GM12878 (cell line): ENCODE results near the gene CYP2A6.

ENCODE experiments used
- CBX5 ChIP-seq: sonication (generic); IDR thresholded peaks from 2 replicates; pipeline ENCODE4 v1.6.1; 2016; ENCODE audit warnings: low read depth, moderate library complexity, mild to moderate bottlenecking, inconsistent platforms
- EP300 ChIP-seq, 2 experiments: fragments of 150-350 bp in 1 of 2; IDR thresholded peaks; 2 replicates each; pipeline ENCODE4 v1.6.1; 2011 to 2012; ENCODE audit warnings: low read depth in 2 of 2, low read length in 2 of 2, borderline replicate concordance in 1 of 2, improper control_type of control experiment in 1 of 2, inconsistent platforms in 1 of 2; ENCODE audit not compliant: control insufficient read depth in 1 of 2
- MEF2A ChIP-seq: IDR thresholded peaks from 2 replicates; pipeline ENCODE4 v1.6.1; 2011; ENCODE audit warnings: low read depth, mild to moderate bottlenecking, low read length, moderate library complexity; ENCODE audit not compliant: insufficient read depth
- SIN3A ChIP-seq: IDR thresholded peaks from 2 replicates; pipeline ENCODE4 v1.6.1; 2012; ENCODE audit warnings: low read depth, low read length, improper control_type of control experiment
- SMARCA5 ChIP-seq: fragments of 450-650 bp; IDR thresholded peaks from 2 replicates; pipeline ENCODE4 v1.6.1; 2017; ENCODE audit warnings: mild to moderate bottlenecking
- SMC3 ChIP-seq: IDR thresholded peaks from 2 replicates; pipeline ENCODE4 v1.6.1; 2011; ENCODE audit warnings: low read length, improper control_type of control experiment, borderline replicate concordance
- TF ChIP-seq, protein P1 (sequence below): fragments of 450-650 bp; IDR thresholded peaks from 2 replicates; pipeline ENCODE4 v1.6.1; 2017; ENCODE audit warnings: antibody characterized with exemption, mild to moderate bottlenecking, moderate library complexity
- TF ChIP-seq, protein P2 (sequence below): IDR thresholded peaks from 2 replicates; pipeline ENCODE4 v1.6.1; 2012; ENCODE audit warnings: low read depth, low read length, improper control_type of control experiment
- TF ChIP-seq, protein P3 (sequence below), 3 experiments: IDR thresholded peaks in 2 of 3; conservative IDR thresholded peaks in 1 of 3; 2 replicates each; pipeline ENCODE4 v1.5.1; 2011; ENCODE audit warnings: low read depth in 3 of 3, low read length in 3 of 3, mild to moderate bottlenecking in 3 of 3, control low read depth in 2 of 3, moderate library complexity in 2 of 3, inconsistent platforms in 1 of 3, mixed read lengths in 1 of 3; ENCODE audit not compliant: control insufficient read depth in 2 of 3, insufficient read depth in 1 of 3; ENCODE audit errors: extremely low read depth in 1 of 3

DNA sequence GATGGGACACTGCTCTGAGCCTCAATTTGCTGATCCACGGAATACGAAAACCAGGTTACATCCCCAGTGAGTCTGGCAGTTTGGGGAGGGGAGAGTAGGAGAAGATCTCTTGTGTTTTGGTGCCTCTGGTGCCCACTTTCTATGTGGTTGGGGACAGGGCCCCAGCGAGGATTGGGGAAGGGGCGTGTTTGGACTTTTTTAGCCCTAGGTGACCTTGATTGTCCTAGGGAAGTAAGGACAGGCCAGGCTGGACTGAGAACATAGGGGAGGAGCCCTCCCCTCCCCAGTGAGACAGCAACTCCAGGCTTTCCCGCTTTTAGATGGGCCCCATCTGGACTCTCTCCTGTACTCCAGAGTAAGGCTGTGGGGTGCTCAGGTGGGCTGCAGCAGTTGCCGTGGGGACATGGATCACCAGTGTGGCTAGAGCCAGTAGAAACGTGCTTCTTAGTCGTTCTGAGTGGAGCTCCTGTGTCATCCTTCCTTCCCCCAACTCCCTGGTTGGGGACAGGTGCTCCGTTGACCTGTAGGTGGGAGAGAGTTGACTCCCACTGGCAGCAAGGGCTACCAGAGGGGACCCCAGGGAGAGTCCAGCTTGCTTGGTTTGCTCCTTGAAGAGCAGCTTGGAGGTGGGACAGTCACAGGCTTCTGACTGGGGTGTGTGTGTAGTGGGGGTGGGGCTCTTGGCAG, 46.9 kb downstream of the CYP2A6 start:
- TF ChIP-seq, protein P1, sequence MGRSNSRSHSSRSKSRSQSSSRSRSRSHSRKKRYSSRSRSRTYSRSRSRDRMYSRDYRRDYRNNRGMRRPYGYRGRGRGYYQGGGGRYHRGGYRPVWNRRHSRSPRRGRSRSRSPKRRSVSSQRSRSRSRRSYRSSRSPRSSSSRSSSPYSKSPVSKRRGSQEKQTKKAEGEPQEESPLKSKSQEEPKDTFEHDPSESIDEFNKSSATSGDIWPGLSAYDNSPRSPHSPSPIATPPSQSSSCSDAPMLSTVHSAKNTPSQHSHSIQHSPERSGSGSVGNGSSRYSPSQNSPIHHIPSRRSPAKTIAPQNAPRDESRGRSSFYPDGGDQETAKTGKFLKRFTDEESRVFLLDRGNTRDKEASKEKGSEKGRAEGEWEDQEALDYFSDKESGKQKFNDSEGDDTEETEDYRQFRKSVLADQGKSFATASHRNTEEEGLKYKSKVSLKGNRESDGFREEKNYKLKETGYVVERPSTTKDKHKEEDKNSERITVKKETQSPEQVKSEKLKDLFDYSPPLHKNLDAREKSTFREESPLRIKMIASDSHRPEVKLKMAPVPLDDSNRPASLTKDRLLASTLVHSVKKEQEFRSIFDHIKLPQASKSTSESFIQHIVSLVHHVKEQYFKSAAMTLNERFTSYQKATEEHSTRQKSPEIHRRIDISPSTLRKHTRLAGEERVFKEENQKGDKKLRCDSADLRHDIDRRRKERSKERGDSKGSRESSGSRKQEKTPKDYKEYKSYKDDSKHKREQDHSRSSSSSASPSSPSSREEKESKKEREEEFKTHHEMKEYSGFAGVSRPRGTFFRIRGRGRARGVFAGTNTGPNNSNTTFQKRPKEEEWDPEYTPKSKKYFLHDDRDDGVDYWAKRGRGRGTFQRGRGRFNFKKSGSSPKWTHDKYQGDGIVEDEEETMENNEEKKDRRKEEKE, result no peak
- TF ChIP-seq SMARCA5 (no peak), EP300 (IDR thresholded peaks at IDR 0.05; ENCODE audit: borderline replicate concordance in 1 of 2, control insufficient read depth in 1 of 2, low read depth in 2 of 2, low read length in 2 of 2) (no peak), CBX5 (no peak), SMC3 (no peak), SIN3A (no peak), MEF2A (no peak)
- TF ChIP-seq, protein P2, sequence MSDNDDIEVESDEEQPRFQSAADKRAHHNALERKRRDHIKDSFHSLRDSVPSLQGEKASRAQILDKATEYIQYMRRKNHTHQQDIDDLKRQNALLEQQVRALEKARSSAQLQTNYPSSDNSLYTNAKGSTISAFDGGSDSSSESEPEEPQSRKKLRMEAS, result no peak
- TF ChIP-seq, protein P3, sequence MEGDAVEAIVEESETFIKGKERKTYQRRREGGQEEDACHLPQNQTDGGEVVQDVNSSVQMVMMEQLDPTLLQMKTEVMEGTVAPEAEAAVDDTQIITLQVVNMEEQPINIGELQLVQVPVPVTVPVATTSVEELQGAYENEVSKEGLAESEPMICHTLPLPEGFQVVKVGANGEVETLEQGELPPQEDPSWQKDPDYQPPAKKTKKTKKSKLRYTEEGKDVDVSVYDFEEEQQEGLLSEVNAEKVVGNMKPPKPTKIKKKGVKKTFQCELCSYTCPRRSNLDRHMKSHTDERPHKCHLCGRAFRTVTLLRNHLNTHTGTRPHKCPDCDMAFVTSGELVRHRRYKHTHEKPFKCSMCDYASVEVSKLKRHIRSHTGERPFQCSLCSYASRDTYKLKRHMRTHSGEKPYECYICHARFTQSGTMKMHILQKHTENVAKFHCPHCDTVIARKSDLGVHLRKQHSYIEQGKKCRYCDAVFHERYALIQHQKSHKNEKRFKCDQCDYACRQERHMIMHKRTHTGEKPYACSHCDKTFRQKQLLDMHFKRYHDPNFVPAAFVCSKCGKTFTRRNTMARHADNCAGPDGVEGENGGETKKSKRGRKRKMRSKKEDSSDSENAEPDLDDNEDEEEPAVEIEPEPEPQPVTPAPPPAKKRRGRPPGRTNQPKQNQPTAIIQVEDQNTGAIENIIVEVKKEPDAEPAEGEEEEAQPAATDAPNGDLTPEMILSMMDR (IDR thresholded peaks at IDR 0.05 in 2 of 3, conservative IDR thresholded peaks at IDR 0.05 in 1 of 3; ENCODE audit: control insufficient read depth in 2 of 3, extremely low read depth in 1 of 3, insufficient read depth in 1 of 3, low read depth in 3 of 3, low read length in 3 of 3), result no peak
